VCaP (cell line): ENCODE data around the gene PGLYRP3.
A peak's percentile ranks its signal among the peaks of the same experiment; 100 is the strongest.
"Not testable (repeated sequence)": the region's sequence is repeated elsewhere in the genome, so short reads cannot be mapped to it uniquely, and the experiment has no call there.

ENCODE experiments used
- H3K27ac ChIP-seq: fragments of 450-650 bp; 2 replicates; pipeline ENCODE4 v1.5.1; 2017
- CTCF ChIP-seq: fragments of 450-650 bp; conservative IDR thresholded peaks from 2 replicates; pipeline ENCODE4 v1.5.1; 2017; ENCODE audit warnings: mild to moderate bottlenecking, moderate library complexity

Gene PGLYRP3

GRCh38 chr1:153353226-153353947 lies 40.6 kb upstream of the PGLYRP3 start:
- peak; percentile 83 for TF ChIP-seq CTCF
- H3K27ac ChIP-seq, result no peak overlapping the region

- peak; percentile 96 for TF ChIP-seq CTCF
- H3K27ac ChIP-seq, result no peak overlapping the region
These were observed 39.8 kb upstream of the PGLYRP3 start for GRCh38 chr1:153352523-153352922.

GRCh38 chr1:153350321-153350957 lies 37.7 kb upstream of the PGLYRP3 start:
- TF ChIP-seq CTCF, result no peak
- H3K27ac ChIP-seq, result no peak overlapping the region

GRCh38 chr1:153349363-153350320 lies 36.9 kb upstream of the PGLYRP3 start:
- TF ChIP-seq CTCF, result no peak
- H3K27ac ChIP-seq, result no peak overlapping the region

GRCh38 chr1:153348511-153349362 lies 36.0 kb upstream of the PGLYRP3 start, which contains the start of gene PGLYRP4:
PGLYRP4 (minus strand) TSS chr1:153348841; CDS start chr1:153347932, 909 bp downstream.
- H3K27ac ChIP-seq, result no peak within 1 kb of the TSS
- TF ChIP-seq CTCF, result no peak

GRCh38 chr1:153347856-153348255 lies 35.1 kb upstream of the PGLYRP3 start:
- no peak for TF ChIP-seq CTCF
- no peak overlapping the region for H3K27ac ChIP-seq

GRCh38 chr1:153347049-153347448 lies 34.3 kb upstream of the PGLYRP3 start:
- not testable (repeated sequence) for H3K27ac ChIP-seq
